HepG2 (cell line): ENCODE results near the gene TAF1A. TPM values are rescaled to one million over a fixed set of nuclear protein-coding genes. Genes with fewer than 3 reads are reported as not detected.

ENCODE experiments used
- BATF2 ChIP-seq: sonication (generic); formaldehyde crosslinking; IDR thresholded peaks from 2 replicates; pipeline ENCODE4 v1.8.0; 2022; ENCODE audit warnings: mild to moderate bottlenecking, missing genetic modification reagents, moderate library complexity
- CEBPG ChIP-seq: IDR thresholded peaks from 2 replicates; pipeline ENCODE4 v1.6.1; 2016
- E2F5 ChIP-seq: sonication (generic); formaldehyde crosslinking; conservative IDR thresholded peaks from 2 replicates; pipeline ENCODE4 v1.4.0; 2020; ENCODE audit warnings: missing genetic modification reagents
- ETV5 ChIP-seq: IDR thresholded peaks from 2 replicates; pipeline ENCODE4 v1.6.1; 2018; ENCODE audit warnings: missing biosample characterization, missing genetic modification reagents, inconsistent platforms, borderline replicate concordance
- FOSL2 ChIP-seq: sonication (generic); formaldehyde crosslinking; IDR thresholded peaks from 2 replicates; pipeline ENCODE4 v1.4.0; 2020; ENCODE audit warnings: missing genetic modification reagents
- HNRNPK ChIP-seq: fragments of 200-400 bp; formaldehyde crosslinking; IDR thresholded peaks from 2 replicates; pipeline ENCODE4 v1.6.1; 2018; ENCODE audit warnings: low read length, low read depth, moderate library complexity, mild to moderate bottlenecking; ENCODE audit not compliant: poor library complexity, severe bottlenecking
- HNRNPLL ChIP-seq: fragments of 200-400 bp; formaldehyde crosslinking; IDR thresholded peaks from 2 replicates; pipeline ENCODE4 v1.6.1; 2017; ENCODE audit warnings: mild to moderate bottlenecking, low read depth, low read length; ENCODE audit not compliant: poor library complexity, severe bottlenecking
- MIER2 ChIP-seq: IDR thresholded peaks from 2 replicates; pipeline ENCODE4 v1.6.1; 2016; ENCODE audit warnings: missing biosample characterization, missing genetic modification reagents
- SP4 ChIP-seq: sonication (generic); formaldehyde crosslinking; IDR thresholded peaks from 2 replicates; pipeline ENCODE4 v1.8.1; 2023; ENCODE audit warnings: mild to moderate bottlenecking, missing genetic modification reagents
- TBX3 ChIP-seq: fragments of 450-650 bp; IDR thresholded peaks from 2 replicates; pipeline ENCODE4 v1.6.1; 2017; ENCODE audit warnings: antibody characterized with exemption, mild to moderate bottlenecking, inconsistent platforms, borderline replicate concordance
- TFAP4 ChIP-seq: sonication (generic); IDR thresholded peaks from 2 replicates; pipeline ENCODE4 v1.6.1; 2016; ENCODE audit warnings: low read depth, borderline replicate concordance
- ZFP1 ChIP-seq: IDR thresholded peaks from 2 replicates; pipeline ENCODE4 v1.6.1; 2016
- ZNF354B ChIP-seq: sonication (generic); formaldehyde crosslinking; IDR thresholded peaks from 2 replicates; pipeline ENCODE4 v1.8.0; 2022; ENCODE audit warnings: mild to moderate bottlenecking, missing genetic modification reagents
- ZNF747 ChIP-seq: sonication (generic); formaldehyde crosslinking; IDR thresholded peaks from 2 replicates; pipeline ENCODE4 v1.8.1; 2023; ENCODE audit warnings: missing genetic modification reagents, mild to moderate bottlenecking, borderline replicate concordance
- ZNF800 ChIP-seq: sonication (generic); formaldehyde crosslinking; IDR thresholded peaks from 2 replicates; pipeline ENCODE4 v1.4.0; 2020; ENCODE audit warnings: missing genetic modification reagents
- polyA plus RNA-seq, 8 experiments: library from polyadenylated mRNA; depleted of rRNA in 3 of 8; stranded (reverse) in 7 of 8; unstranded in 1 of 8; fragments of >200 nt; fragmentation: Illumina TruSeq in 4 of 8; extraction: Trizol in 4 of 8; gene quantifications; 2 replicates each; pipeline versions ENCODE4 v1.2.1 to v1.2.3, GENCODE V29; 2011 to 2016; ENCODE audit warnings: low read depth in 4 of 8, missing spikeins in 1 of 8, mixed read lengths in 1 of 8; ENCODE audit not compliant: insufficient read depth in 1 of 8
- total RNA-seq, 5 experiments: library from RNA; depleted of rRNA; stranded (reverse); fragments of >200 nt; fragmentation: Illumina TruSeq; extraction: Trizol; gene quantifications; 2 replicates each; pipeline ENCODE4 v1.2.3, GENCODE V29; 2016; ENCODE audit warnings: low read depth in 1 of 5
- TF ChIP-seq, protein P1 (sequence below): sonication (generic); formaldehyde crosslinking; IDR thresholded peaks from 2 replicates; pipeline ENCODE4 v1.4.0; 2020; ENCODE audit warnings: missing genetic modification reagents, borderline replicate concordance
- TF ChIP-seq, protein P2 (sequence below): sonication (generic); formaldehyde crosslinking; IDR thresholded peaks from 2 replicates; pipeline ENCODE4 v1.5.1; 2020; ENCODE audit warnings: missing genetic modification reagents, mild to moderate bottlenecking, borderline replicate concordance

Gene TAF1A
- total and polyA plus RNA-seq, 2 of the 13 experiments (the other 11 are each of a cell fraction or from before 2014, with no cell fraction given), result 3.3 to 10.7 TPM

DNA sequence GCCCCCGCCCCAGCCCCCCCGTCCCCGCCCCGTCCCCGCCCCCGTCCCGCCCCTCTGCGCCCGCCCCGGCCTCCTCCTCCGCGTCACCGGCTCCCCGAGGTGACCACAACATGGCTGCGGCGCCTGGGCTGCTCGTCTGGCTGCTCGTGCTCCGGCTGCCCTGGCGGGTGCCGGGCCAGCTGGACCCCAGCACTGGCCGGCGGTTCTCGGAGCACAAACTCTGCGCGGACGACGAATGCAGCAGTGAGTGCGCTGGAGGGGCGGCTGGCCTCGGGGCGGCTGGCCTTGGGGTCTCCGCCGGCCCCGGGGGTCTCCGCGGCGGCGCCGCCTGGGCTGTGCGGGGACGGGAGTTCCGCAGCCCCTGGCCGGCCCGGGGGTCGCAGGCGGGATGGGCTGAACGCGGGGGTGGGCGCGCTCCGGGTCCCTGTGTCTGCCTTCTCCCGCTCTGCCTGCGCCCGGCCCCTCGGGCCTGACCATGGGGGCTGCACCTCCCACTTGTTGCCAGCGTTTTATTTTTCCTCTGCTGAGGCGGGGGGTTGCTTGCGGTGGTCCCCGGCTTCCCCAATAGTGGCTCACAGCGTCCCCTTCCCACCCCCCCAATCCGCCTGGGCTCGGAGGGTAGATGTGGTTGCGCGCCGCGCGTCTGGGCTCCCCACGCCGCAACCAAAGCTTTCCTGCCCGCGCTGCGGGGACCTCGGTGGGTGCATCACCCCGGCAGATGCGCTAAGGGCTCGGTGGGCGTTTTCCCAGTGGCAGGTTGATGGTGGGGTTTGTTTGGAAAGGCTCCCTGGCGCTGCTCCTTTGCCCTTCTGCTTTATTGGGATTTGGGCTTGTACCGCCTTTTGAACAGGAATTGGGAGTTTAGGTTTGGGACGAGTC is 28.5 kb upstream of the TAF1A start, which contains the start of gene MIA3 (continued):
- TF ChIP-seq ZNF800 (peak; percentile 91), HNRNPK (no peak), TBX3 (no peak), TFAP4 (no peak), ETV5 (CRISPR knock-in tag) (no peak), FOSL2 (CRISPR knock-in tag) (no peak), E2F5 (no peak), ZNF354B (CRISPR knock-in tag) (no peak), SP4 (CRISPR knock-in tag) (peak; percentile 67), ZFP1 (CRISPR knock-in tag) (no peak), ZNF747 (CRISPR knock-in tag) (no peak), HNRNPLL (peak; percentile 59), CEBPG (CRISPR knock-in tag) (no peak), BATF2 (CRISPR knock-in tag) (no peak), MIER2 (CRISPR knock-in tag) (no peak)
- TF ChIP-seq, protein P1, sequence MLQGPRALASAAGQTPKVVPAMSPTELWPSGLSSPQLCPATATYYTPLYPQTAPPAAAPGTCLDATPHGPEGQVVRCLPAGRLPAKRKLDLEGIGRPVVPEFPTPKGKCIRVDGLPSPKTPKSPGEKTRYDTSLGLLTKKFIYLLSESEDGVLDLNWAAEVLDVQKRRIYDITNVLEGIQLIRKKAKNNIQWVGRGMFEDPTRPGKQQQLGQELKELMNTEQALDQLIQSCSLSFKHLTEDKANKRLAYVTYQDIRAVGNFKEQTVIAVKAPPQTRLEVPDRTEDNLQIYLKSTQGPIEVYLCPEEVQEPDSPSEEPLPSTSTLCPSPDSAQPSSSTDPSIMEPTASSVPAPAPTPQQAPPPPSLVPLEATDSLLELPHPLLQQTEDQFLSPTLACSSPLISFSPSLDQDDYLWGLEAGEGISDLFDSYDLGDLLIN, result 0 out of 2 replicates have a peak, but pooled peaks have one; percentile 52
- TF ChIP-seq, protein P2, sequence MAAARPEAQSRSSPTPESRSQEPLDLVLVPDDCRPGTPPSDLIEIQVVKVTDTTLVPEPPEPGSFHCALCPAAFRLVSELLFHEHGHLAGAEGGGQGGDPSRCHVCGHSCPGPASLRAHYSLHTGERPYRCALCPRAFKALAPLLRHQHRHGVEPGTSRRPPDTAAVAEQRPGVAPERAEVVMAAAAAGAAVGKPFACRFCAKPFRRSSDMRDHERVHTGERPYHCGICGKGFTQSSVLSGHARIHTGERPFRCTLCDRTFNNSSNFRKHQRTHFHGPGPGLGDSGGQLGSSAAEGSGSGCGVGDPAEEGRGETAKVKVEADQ (CRISPR knock-in tag), result no peak
